SK-N-SH (cell line): Measurements from ENCODE around the gene GUCY2D. TPM values are rescaled to one million over a fixed set of nuclear protein-coding genes. Genes with fewer than 3 reads are reported as not detected.

Source experiments
- CTCF ChIA-PET: fragments of 300-600, 350-600 bp; formaldehyde crosslinking; extraction: SDS; loops from one replicate; lab custom pipeline; 2021; lab: Yijun Ruan, JAX
- POLR2A ChIA-PET: fragments of 350-600 bp; sonication (Branson Sonifier 250); formaldehyde crosslinking; extraction: SDS; loops from one replicate; lab custom pipeline; 2020; ENCODE audit warnings: antibody characterized with exemption, inconsistent platforms; lab: Yijun Ruan, JAX
- DNase-seq: peaks from one replicate; pipeline ENCODE4 v3.0.0; 2012
- H2AFZ ChIP-seq: fragments of 200-600 bp; sonication (generic); 2 replicates; pipeline ENCODE4 v1.8.1; 2016; ENCODE audit warnings: antibody characterized with exemption, mild to moderate bottlenecking, low read depth
- H3F3A ChIP-seq: fragments of 200-600 bp; sonication (generic); replicated peaks from 2 replicates; pipeline ENCODE3; 2016; ENCODE audit warnings: antibody characterized with exemption, mild to moderate bottlenecking; ENCODE audit not compliant: insufficient read depth
- H3K27ac ChIP-seq, 2 experiments: fragments of 200-500 bp in 1 of 2; fragments of 200-600 bp in 1 of 2; sonication (Bioruptor generic) in 1 of 2; sonication (generic), shearing (Covaris generic) in 1 of 2; 2 replicates each; pipeline versions ENCODE4 v1.5.1 to v1.6.1; 2014 to 2016; ENCODE audit warnings: low read depth in 2 of 2, inconsistent platforms in 1 of 2, low read length in 1 of 2, mild to moderate bottlenecking in 1 of 2, mixed read lengths in 1 of 2
- H3K27me3 ChIP-seq: fragments of 200-600 bp; sonication (generic), shearing (Covaris generic); 2 replicates; pipeline ENCODE4 v1.6.1; 2016; ENCODE audit warnings: mixed run types; ENCODE audit not compliant: insufficient read depth
- H3K36me3 ChIP-seq, 2 experiments: fragments of 200-500 bp in 1 of 2; fragments of 200-600 bp in 1 of 2; sonication (Bioruptor generic) in 1 of 2; sonication (generic) in 1 of 2; replicated peaks in 1 of 2; 2 replicates each; pipeline versions ENCODE3 to v1.5.1; 2014 to 2016; ENCODE audit warnings: low read length in 1 of 2, mild to moderate bottlenecking in 1 of 2; ENCODE audit not compliant: insufficient read depth in 2 of 2, control insufficient read depth in 1 of 2
- H3K4me1 ChIP-seq, 2 experiments: fragments of 200-500 bp in 1 of 2; fragments of 200-600 bp in 1 of 2; sonication (Bioruptor generic) in 1 of 2; sonication (generic), shearing (Covaris generic) in 1 of 2; 2 replicates each; pipeline versions ENCODE4 v1.5.1 to v1.6.1; 2014 to 2016; ENCODE audit warnings: low read depth in 1 of 2, low read length in 1 of 2, mixed run types in 1 of 2; ENCODE audit not compliant: insufficient read depth in 2 of 2, control insufficient read depth in 1 of 2
- H3K4me2 ChIP-seq: fragments of 200-600 bp; sonication (generic), shearing (Covaris generic); 2 replicates; pipeline ENCODE4 v1.6.1; 2017; ENCODE audit warnings: mixed run types
- H3K4me3 ChIP-seq, 2 experiments: fragments of 200-500 bp in 1 of 2; fragments of 200-600 bp in 1 of 2; sonication (Bioruptor generic) in 1 of 2; sonication (generic), shearing (Covaris generic) in 1 of 2; 2 replicates each; pipeline versions ENCODE4 v1.5.1 to v1.8.1; 2014 to 2016; ENCODE audit warnings: low read depth in 2 of 2, inconsistent platforms in 1 of 2, low read length in 1 of 2, mild to moderate bottlenecking in 1 of 2, mixed read lengths in 1 of 2, moderate library complexity in 1 of 2
- H3K79me2 ChIP-seq: fragments of 200-600 bp; sonication (generic); 2 replicates; pipeline ENCODE4 v1.8.1; 2017; ENCODE audit warnings: mild to moderate bottlenecking; ENCODE audit not compliant: insufficient read depth
- H3K9ac ChIP-seq: fragments of 200-600 bp; sonication (generic); 2 replicates; pipeline ENCODE4 v1.6.1; 2017; ENCODE audit warnings: mixed run types
- H3K9me2 ChIP-seq: fragments of 200-600 bp; sonication (generic); 2 replicates; pipeline ENCODE4 v1.6.1; 2017; ENCODE audit warnings: mixed run types
- H3K9me3 ChIP-seq: fragments of 200-600 bp; sonication (generic); 2 replicates; pipeline ENCODE4 v1.6.1; 2017; ENCODE audit warnings: mixed run types, mild to moderate bottlenecking, moderate library complexity
- H4K20me1 ChIP-seq: fragments of 200-600 bp; sonication (generic); 2 replicates; pipeline ENCODE4 v1.6.1; 2017; ENCODE audit warnings: mild to moderate bottlenecking, mixed run types; ENCODE audit not compliant: insufficient read depth
- CHD2 ChIP-seq: fragments of 150-350 bp; IDR thresholded peaks from 2 replicates; pipeline ENCODE4 v1.6.1; 2018; ENCODE audit warnings: low read length; ENCODE audit not compliant: partially characterized antibody
- FOXJ3 ChIP-seq: sonication (generic); formaldehyde crosslinking; IDR thresholded peaks from 2 replicates; pipeline ENCODE4 v1.5.1; 2020; ENCODE audit warnings: mild to moderate bottlenecking, missing genetic modification reagents
- FOXM1 ChIP-seq: IDR thresholded peaks from 2 replicates; pipeline ENCODE4 v1.4.0; 2012; ENCODE audit warnings: low read depth, mild to moderate bottlenecking
- GABPA ChIP-seq: IDR thresholded peaks from 2 replicates; pipeline ENCODE4 v1.4.0; 2012; ENCODE audit warnings: low read depth, mild to moderate bottlenecking
- NFIC ChIP-seq: IDR thresholded peaks from 2 replicates; pipeline ENCODE4 v1.4.0; 2012; ENCODE audit warnings: borderline replicate concordance
- RFX5 ChIP-seq: IDR thresholded peaks from 2 replicates; pipeline ENCODE4 v1.6.1; 2012; ENCODE audit warnings: mild to moderate bottlenecking, improper control_type of control experiment, low read length
- SIN3A ChIP-seq: IDR thresholded peaks from 2 replicates; pipeline ENCODE4 v1.6.1; 2012; ENCODE audit warnings: low read depth, mild to moderate bottlenecking, low read length, moderate library complexity, borderline replicate concordance
- SMC3 ChIP-seq: IDR thresholded peaks from 2 replicates; pipeline ENCODE4 v1.6.1; 2012; ENCODE audit warnings: low read depth, low read length, improper control_type of control experiment
- YY1 ChIP-seq: IDR thresholded peaks from 2 replicates; pipeline ENCODE4 v1.4.0; 2012; ENCODE audit warnings: low read depth, mild to moderate bottlenecking
- WGBS: methylation state at CpG from one replicate; pipeline ENCODE4 v1.1.6; 2017; ENCODE audit warnings: low lambda C conversion rate; 5-methylcytosine and 5-hydroxymethylcytosine counted together
- polyA plus RNA-seq, 3 experiments: library from polyadenylated mRNA; depleted of rRNA; stranded (reverse); fragments of >200 nt; gene quantifications; 2 replicates each; pipeline ENCODE4 v1.2.3, GENCODE V29; 2012
- TF ChIP-seq, protein P1 (sequence below): IDR thresholded peaks from 2 replicates; pipeline ENCODE4 v1.6.1; 2012; ENCODE audit warnings: mild to moderate bottlenecking, low read depth, low read length, moderate library complexity
- TF ChIP-seq, protein P2 (sequence below): IDR thresholded peaks from 2 replicates; pipeline ENCODE4 v1.4.0; 2012; ENCODE audit warnings: low read depth, borderline replicate concordance
- TF ChIP-seq, protein P3 (sequence below): fragments of 200-600 bp; sonication (generic); IDR thresholded peaks from 2 replicates; pipeline ENCODE4 v1.6.1; 2017; ENCODE audit warnings: antibody characterized with exemption, mild to moderate bottlenecking, moderate library complexity

The GUCY2D gene
- polyA plus RNA-seq, 1 of the 3 experiments (the other 2 are of a cell fraction): not detected

DNA sequence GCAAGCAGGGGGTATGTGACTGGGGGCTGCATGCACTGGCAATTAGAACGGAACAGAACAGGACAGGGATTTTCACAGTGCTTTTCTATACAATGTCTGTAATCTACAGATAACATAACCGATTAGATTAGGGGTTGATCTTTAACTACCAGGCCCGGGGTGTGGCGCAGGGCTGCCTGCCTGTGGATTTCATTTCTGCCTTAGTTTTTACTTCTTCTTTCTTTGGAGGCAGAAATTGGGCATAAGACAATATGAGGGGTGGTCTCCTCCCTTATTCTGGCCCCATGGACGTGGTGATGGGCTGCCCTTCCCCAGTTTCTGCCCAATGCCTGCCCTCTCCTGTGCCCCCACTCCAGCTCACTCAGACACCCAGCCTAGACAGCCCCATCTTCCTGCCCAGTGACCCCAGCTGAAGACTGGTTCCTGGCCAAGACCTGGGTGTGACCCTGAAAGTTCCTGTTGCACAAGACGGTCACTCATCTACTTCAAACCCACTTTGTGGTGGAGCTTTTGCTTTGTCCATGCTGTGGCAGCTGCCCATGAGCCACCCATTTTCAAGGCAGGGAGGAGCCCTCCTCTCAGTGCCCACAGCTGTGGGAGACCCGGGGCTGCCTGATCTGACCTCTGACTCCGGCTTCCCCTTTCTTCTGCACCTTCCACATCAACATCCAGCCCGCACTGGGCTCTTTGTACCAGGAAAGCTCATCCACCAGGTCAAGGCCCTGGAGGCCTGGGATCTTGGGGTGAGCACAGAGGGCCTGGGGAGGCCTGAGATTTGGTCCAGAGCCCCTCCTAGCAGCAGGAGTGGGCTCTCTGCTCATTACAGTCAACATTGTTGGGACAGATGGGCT is 66.5 kb downstream of the GUCY2D start:
- CTCF ChIA-PET: interaction anchor here (1.2 to 20.8 kb wide), 9 partner anchors 10 to 153 kb away, joined by 3 to 390 read pairs (median 20); partner anchors contain the start of genes ALOX12B, ALOXE3 and RNF227
- POLR2A ChIA-PET: interaction anchor here (0.6 kb wide), 1 partner anchor 485 kb away, joined by 3 read pairs; no protein-coding TSS in a partner anchor
- Histone ChIP-seq H3K79me2 (no peaks in the 10 kb centered on the region), H3K4me2 (no peak overlapping the region), H2AFZ (no peak overlapping the region), H3K9me2 (no peaks in the 10 kb centered on the region), H3K36me3 (no peaks in the 10 kb centered on the region), H3K27me3 (peaks cover 76% of the 10 kb centered on the region), H3K9ac (no peak overlapping the region), H3K27ac (no peak overlapping the region), H4K20me1 (no peaks in the 10 kb centered on the region), H3K9me3 (no peaks in the 10 kb centered on the region), H3F3A (no peaks in the 10 kb centered on the region), H3K4me1 (peaks cover 0 to 8% of the 10 kb centered on the region in 2 experiments; a peak in 1 of 4 replicates), H3K4me3 (no peak overlapping the region)
- no peak for DNase-seq
- no peak for TF ChIP-seq GABPA
- no peak for TF ChIP-seq RFX5
- TF ChIP-seq, protein P1, sequence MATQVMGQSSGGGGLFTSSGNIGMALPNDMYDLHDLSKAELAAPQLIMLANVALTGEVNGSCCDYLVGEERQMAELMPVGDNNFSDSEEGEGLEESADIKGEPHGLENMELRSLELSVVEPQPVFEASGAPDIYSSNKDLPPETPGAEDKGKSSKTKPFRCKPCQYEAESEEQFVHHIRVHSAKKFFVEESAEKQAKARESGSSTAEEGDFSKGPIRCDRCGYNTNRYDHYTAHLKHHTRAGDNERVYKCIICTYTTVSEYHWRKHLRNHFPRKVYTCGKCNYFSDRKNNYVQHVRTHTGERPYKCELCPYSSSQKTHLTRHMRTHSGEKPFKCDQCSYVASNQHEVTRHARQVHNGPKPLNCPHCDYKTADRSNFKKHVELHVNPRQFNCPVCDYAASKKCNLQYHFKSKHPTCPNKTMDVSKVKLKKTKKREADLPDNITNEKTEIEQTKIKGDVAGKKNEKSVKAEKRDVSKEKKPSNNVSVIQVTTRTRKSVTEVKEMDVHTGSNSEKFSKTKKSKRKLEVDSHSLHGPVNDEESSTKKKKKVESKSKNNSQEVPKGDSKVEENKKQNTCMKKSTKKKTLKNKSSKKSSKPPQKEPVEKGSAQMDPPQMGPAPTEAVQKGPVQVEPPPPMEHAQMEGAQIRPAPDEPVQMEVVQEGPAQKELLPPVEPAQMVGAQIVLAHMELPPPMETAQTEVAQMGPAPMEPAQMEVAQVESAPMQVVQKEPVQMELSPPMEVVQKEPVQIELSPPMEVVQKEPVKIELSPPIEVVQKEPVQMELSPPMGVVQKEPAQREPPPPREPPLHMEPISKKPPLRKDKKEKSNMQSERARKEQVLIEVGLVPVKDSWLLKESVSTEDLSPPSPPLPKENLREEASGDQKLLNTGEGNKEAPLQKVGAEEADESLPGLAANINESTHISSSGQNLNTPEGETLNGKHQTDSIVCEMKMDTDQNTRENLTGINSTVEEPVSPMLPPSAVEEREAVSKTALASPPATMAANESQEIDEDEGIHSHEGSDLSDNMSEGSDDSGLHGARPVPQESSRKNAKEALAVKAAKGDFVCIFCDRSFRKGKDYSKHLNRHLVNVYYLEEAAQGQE: no peak
- TF ChIP-seq, protein P2, sequence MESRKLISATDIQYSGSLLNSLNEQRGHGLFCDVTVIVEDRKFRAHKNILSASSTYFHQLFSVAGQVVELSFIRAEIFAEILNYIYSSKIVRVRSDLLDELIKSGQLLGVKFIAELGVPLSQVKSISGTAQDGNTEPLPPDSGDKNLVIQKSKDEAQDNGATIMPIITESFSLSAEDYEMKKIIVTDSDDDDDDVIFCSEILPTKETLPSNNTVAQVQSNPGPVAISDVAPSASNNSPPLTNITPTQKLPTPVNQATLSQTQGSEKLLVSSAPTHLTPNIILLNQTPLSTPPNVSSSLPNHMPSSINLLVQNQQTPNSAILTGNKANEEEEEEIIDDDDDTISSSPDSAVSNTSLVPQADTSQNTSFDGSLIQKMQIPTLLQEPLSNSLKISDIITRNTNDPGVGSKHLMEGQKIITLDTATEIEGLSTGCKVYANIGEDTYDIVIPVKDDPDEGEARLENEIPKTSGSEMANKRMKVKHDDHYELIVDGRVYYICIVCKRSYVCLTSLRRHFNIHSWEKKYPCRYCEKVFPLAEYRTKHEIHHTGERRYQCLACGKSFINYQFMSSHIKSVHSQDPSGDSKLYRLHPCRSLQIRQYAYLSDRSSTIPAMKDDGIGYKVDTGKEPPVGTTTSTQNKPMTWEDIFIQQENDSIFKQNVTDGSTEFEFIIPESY: no peak
- TF ChIP-seq FOXM1: no peak
- TF ChIP-seq YY1: no peak
- TF ChIP-seq SMC3: no peak
- TF ChIP-seq CHD2: no peak
- TF ChIP-seq, protein P3, sequence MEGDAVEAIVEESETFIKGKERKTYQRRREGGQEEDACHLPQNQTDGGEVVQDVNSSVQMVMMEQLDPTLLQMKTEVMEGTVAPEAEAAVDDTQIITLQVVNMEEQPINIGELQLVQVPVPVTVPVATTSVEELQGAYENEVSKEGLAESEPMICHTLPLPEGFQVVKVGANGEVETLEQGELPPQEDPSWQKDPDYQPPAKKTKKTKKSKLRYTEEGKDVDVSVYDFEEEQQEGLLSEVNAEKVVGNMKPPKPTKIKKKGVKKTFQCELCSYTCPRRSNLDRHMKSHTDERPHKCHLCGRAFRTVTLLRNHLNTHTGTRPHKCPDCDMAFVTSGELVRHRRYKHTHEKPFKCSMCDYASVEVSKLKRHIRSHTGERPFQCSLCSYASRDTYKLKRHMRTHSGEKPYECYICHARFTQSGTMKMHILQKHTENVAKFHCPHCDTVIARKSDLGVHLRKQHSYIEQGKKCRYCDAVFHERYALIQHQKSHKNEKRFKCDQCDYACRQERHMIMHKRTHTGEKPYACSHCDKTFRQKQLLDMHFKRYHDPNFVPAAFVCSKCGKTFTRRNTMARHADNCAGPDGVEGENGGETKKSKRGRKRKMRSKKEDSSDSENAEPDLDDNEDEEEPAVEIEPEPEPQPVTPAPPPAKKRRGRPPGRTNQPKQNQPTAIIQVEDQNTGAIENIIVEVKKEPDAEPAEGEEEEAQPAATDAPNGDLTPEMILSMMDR: no peak
- no peak for TF ChIP-seq FOXJ3 (CRISPR knock-in tag)
- no peak for TF ChIP-seq NFIC
- TF ChIP-seq SIN3A: no peak
- WGBS: 49% methylated on average over 9 of the region's 9 CpGs
